HEK293 (cell line): ENCODE measurements around the gene ZNF302.

Source experiments
- TCF7L2 ChIP-seq: IDR thresholded peaks from 2 replicates; pipeline ENCODE4 v1.6.1; 2011; ENCODE audit warnings: low read depth, mild to moderate bottlenecking, inconsistent platforms, low read length, moderate library complexity, borderline replicate concordance
- TF ChIP-seq, protein P1 (sequence below): fragments of 450-650 bp; formaldehyde crosslinking; IDR thresholded peaks from 2 replicates; pipeline ENCODE4 v1.5.1; 2016; ENCODE audit warnings: missing biosample characterization, missing genetic modification characterization

DNA sequence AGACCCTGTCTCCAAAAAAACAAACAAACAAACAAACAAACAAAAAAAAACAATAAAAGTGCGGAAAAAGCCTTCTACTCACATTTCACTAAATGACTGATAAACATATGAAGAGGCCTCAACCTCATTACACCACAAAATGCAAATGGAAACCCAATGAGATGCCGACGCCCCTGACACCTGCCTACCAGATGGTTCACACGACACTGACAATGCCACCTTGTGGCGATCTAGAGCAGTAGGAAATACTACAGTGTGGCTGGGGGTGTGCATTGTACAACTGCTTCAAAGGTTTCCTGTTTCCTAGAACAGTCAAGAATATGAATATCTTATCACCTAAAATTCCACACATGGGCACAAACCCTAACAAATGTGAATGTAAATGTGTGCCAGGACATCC lies 14.6 kb upstream of the ZNF302 start:
- no peak for TF ChIP-seq TCF7L2
- TF ChIP-seq, protein P1, sequence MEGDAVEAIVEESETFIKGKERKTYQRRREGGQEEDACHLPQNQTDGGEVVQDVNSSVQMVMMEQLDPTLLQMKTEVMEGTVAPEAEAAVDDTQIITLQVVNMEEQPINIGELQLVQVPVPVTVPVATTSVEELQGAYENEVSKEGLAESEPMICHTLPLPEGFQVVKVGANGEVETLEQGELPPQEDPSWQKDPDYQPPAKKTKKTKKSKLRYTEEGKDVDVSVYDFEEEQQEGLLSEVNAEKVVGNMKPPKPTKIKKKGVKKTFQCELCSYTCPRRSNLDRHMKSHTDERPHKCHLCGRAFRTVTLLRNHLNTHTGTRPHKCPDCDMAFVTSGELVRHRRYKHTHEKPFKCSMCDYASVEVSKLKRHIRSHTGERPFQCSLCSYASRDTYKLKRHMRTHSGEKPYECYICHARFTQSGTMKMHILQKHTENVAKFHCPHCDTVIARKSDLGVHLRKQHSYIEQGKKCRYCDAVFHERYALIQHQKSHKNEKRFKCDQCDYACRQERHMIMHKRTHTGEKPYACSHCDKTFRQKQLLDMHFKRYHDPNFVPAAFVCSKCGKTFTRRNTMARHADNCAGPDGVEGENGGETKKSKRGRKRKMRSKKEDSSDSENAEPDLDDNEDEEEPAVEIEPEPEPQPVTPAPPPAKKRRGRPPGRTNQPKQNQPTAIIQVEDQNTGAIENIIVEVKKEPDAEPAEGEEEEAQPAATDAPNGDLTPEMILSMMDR (tag by site-specific recombination): peak; percentile 47; the same call in 1 of the 2 replicates
